ENCODE data around the gene CCDC50.

GRCh38 chr3:191360620-191361019, 31.4 kb downstream of the CCDC50 start:
- no peak for TF ChIP-seq CTCF (IDR thresholded peaks at IDR 0.05)
- no peak for TF ChIP-seq ZFX (IDR thresholded peaks at IDR 0.05; ENCODE audit: borderline replicate concordance)
